ENCODE data around the gene ADAM10.
A peak's percentile ranks its signal among the peaks of the same experiment; 100 is the strongest.

GRCh38 chr15:58551764-58552504, 197.6 kb downstream of the ADAM10 start:
- TF ChIP-seq CTCF (IDR thresholded peaks at IDR 0.05) (no peak), POLR2AphosphoS5 (IDR thresholded peaks at IDR 0.05) (peak in 2 of 3 donors; percentile 24 to 44)

Measured in stomach (tissue), 4 donors.